ENCODE data around the gene MYG1.

The MYG1 gene, protein sequence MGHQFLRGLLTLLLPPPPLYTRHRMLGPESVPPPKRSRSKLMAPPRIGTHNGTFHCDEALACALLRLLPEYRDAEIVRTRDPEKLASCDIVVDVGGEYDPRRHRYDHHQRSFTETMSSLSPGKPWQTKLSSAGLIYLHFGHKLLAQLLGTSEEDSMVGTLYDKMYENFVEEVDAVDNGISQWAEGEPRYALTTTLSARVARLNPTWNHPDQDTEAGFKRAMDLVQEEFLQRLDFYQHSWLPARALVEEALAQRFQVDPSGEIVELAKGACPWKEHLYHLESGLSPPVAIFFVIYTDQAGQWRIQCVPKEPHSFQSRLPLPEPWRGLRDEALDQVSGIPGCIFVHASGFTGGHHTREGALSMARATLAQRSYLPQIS

DNA sequence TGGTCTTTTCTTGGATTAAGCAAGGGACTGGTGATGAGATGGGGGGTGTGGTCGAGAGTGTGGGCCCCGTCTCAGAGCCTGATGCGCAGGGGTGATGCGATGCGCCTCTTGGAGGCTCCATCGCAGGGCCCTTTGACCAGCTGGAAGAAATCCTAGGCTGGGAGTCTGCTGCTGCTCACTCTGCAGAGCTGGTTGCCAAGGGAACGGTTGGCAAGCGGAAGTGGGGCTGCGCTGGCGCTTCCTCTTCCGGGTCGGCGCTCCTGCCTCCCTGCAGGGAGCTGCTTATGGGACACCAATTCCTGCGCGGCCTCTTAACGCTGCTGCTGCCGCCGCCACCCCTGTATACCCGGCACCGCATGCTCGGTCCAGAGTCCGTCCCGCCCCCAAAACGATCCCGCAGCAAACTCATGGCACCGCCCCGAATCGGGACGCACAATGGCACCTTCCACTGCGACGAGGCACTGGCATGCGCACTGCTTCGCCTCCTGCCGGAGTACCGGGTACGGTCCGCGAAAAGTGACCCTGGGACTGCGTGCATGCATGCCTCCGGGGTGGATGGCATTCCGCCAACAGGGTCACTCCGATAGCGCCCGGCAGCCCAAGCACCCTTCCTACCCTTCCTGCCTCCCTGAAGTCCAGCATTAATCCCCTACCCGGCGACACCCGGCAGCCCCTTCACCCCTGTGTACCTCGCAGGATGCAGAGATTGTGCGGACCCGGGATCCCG is at the start of gene MYG1:
TSS of gene MYG1 (plus strand) at position 242 of the 727 bp plus-strand sequence. CDS start at position 285, 43 bp downstream.
- in situ Hi-C loops (cut with HindIII; ENCODE audit: low sequenced_read_pairs), result no loop called here

DNA sequence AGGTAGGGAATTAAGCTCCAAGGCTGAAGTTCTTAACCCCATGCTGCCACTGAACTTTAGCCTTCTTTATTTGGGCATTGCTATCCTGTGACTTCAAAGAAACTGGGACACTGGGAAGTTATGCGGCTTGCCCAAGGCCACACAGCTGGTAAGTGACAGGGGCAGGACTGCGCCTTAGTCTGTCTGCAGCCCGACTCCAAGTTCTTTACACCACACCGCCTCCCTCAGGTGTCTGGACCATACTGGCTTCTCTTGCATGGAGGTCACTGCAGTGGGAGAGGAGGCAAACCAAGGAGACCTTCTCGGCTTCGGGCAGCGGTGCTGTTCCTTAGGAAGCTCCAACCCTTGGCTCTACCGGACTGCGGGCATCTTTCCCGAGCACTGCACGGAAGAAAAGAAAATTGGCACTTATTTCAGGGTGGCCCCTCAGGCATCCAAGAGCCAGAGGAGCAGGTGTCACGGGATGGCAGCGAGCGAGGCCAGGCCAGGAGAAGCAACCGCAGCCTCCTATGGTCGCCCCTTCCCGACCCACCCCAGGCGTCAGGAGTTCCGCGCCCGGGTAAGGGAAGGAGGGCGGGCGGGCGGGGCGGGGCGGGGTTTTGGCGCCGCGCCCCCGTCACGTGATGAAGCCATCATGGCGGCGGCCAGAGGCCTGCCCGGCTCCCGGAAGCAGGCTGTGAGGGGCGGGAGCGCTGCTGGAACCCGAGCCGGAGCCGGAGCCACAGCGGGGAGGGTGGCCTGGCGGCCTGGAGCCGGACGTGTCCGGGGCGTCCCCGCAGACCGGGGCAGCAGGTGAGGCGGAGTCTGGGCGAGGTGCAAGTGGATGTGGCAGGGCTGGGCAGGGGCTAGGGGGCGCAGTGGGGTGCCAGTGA is 47.8 kb upstream of the MYG1 start:
- in situ Hi-C loops (cut with HindIII; ENCODE audit: low sequenced_read_pairs), result no loop called here

DNA sequence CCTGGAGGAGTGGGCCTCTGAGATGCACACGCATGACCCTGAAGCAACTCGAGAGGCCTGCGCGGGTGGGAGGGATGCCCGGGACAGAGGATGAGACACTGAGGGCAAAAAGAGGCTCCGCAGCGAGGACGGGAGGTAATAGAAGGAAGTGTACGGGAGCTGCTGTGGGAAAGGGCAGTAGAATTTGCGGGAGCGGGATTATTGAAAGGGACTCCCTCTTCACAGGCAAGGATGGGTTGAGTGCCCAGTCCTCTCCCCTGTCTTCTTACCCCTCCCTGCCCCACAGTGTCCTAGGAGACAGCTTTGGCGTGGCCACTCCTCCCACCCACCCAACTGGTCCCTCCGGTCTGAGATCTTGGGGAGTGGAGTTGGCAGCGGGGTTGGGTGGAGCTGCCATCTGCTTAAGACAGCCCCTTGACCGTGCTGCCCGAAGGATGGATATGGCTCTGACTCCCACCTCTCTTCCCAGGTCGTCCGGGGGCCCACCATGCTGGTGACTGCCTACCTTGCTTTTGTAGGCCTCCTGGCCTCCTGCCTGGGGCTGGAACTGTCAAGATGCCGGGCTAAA is 47.1 kb upstream of the MYG1 start:
- in situ Hi-C loops (cut with HindIII; ENCODE audit: low sequenced_read_pairs), result no loop called here

DNA sequence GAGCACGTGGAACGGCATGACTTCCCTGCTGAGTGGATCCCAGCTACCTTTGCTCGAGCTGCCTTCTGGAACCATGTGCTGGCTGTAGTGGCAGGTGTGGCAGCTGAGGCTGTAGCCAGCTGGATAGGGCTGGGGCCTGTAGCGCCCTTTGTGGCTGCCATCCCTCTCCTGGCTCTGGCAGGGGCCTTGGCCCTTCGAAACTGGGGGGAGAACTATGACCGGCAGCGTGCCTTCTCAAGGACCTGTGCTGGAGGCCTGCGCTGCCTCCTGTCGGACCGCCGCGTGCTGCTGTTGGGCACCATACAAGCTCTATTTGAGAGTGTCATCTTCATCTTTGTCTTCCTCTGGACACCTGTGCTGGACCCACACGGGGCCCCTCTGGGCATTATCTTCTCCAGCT is 46.2 kb upstream of the MYG1 start:
- in situ Hi-C loops (cut with HindIII; ENCODE audit: low sequenced_read_pairs), result no loop called here

DNA sequence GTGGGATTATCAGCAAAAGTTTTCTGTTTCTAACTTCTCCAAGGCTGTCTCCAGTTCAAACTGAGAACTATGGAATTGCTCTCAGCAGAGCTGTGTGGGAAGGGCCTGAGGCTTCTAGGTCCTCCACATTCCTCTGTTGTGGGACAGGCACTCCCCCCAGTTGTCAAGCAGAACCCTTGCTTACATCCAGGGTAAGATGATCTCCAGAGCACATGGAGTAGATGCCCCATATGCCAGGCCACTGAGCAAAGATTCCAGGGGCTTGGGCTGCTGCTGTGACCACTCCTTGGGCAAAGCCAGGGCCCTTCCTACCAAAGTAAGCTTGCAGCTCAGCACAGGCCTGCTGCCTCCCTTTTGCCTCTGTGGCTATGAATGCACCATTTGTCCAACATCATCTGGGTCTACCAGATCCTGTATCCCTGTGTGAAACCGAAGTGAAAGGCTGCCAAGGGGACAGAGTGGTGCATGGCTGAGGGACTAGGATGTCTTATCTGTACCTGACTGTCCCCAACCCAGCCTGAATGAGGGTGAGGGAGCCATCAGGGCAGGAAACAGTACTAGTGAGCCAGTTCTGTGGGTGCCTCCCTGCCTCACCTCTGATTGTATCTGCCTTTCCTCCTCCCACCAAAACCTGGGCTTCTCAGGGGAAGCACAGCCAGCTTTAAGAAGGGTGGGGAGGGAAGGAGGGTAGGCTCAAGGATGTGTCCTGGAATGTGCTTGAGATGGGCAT is 44.5 kb upstream of the MYG1 start:
- in situ Hi-C loops (cut with HindIII; ENCODE audit: low sequenced_read_pairs), result no loop called here

DNA sequence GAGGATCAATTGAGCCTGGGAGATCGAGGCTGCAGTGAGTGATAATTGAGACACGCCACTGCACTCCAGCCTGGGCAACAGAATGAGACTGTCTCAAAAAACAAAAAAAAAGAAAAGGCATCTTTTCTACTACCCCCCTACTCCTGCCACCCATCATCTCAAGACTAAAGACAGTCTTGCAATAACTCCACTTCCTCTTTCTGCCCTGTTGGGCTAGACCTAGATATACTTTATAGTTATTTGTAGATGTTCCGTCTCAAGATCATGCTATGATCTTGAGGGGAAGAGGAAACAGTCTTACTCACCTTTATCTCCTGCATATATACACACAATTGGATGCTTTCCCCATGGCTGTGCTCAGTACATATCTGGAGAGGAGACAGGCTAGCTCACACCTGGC is 43.5 kb upstream of the MYG1 start:
- in situ Hi-C loops (cut with HindIII; ENCODE audit: low sequenced_read_pairs), result no loop called here

DNA sequence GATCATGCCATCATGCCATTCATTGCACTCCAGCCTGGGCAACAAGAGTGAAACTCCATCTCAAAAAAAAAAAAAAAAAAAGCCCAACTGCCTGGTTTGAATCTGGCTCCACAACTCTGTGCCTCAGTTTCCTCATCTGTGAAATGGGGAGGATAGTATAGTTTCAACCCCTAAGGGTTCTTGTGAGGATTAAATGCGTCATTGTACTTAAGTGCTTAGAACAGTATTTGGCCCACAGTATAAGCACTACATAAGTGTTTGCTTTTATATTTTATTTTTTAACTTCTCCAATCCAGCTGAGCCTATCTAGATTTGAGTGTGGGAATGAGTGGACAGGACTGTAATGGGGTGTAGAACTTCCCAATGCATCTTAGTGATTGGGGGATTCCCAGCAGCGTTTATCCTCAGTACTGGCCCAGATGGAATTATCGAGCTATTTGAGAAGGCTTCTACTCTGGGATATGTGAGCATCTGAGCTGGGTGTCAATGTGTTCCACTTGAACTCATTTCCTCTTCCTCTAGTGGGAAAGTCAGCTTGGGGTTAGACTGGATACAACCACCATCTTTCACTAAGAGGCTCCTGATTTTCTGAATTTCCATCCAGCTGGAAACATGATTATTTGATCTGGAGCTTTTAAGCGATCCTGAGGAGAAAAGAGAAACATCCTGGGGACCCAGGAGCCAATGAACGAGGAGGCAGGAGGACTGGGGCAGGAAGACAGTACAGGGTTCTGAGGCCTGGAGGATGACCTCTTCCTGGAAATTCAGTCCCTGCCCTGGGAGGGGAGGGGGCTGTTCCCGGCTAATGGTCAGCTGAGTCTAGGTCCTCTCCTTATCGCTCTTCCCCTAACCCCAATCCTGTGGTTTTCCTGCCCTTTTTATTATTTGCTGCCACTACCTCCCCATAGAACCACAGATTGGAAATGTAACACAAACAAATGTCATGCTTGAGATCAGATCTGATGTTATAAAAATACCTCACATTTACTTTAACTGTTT is 40.7 kb upstream of the MYG1 start:
- in situ Hi-C loops (cut with HindIII; ENCODE audit: low sequenced_read_pairs), result no loop called here

DNA sequence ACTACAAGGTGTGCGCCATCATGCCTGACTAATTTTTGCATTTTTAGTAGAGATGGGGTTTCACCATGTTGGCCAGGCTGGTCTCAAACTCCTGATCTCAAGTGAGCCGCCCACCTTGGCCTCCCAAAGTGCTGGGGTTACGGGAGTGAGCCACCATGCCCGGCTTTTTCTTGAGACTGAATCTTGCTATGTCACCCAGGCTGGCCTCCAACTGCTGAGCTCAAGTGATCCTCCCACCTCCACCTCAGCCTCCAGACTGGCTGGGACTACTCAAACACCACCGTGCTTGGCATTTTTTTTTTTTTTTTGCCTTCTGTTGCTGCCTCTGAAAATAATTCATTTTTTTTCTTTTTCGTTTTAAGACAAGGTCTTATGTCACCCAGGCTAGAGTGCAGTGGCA is 39.6 kb upstream of the MYG1 start:
- in situ Hi-C loops (cut with HindIII; ENCODE audit: low sequenced_read_pairs), result no loop called here

DNA sequence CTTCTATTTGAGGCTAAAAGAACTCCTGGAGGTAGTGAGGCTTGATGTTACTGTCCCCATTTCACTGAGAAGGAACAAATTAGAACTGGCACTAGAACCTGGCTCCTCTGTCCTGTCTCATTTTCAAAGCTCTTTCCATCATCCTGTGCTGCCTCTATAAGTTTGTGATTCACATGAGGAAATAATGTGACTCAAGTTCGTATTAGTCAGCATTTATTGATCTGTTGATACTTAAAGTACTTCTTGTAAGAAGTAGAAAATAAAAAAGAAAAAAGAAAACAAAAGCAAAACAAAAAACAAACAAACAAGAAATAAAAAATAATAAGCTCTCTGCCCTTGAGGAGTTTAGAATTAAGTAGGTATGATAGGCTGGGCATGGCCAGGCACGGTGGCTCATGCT is 33.7 kb upstream of the MYG1 start:
- in situ Hi-C loops (cut with HindIII; ENCODE audit: low sequenced_read_pairs), result loop anchor here (5.0 kb wide), 1 partner anchor 188 kb away; the partner anchor contains the start of gene SPRYD3

DNA sequence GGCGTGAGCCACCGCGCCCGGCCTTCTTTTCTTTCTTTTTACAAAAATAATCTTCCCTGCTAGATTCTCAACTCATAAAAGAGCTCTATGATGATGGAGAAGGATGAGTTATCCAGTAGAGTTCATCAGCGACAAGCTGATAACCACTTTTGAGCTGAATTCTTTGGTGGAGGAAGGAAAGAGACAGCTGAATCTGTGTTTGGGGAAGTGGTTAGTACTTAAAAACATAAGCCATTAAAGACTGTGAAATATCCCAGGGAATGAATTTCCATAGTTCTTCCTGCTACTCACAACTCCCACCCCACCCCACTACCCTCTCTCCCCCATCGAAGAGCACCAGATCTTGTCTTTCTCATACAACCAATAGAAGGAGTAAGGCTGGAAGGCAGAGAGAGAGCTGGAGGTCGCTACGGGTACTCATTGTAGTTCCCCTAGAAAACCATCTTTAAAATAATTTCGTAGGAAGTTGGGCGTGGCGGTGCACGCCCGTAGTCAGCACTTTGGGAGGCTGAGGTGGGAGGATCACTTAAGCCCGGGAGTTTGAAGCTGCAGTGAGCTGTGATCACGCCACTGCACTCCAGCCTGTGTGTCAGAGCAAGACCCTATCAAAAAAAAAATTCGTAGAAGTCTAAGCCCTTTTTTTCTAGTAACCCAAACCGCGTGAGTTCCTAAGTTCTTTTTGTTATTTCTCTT is 32.0 kb upstream of the MYG1 start:
- in situ Hi-C loops (cut with HindIII; ENCODE audit: low sequenced_read_pairs), result loop anchor here (5.0 kb wide), 1 partner anchor 190 kb away; the partner anchor contains the start of gene SPRYD3

DNA sequence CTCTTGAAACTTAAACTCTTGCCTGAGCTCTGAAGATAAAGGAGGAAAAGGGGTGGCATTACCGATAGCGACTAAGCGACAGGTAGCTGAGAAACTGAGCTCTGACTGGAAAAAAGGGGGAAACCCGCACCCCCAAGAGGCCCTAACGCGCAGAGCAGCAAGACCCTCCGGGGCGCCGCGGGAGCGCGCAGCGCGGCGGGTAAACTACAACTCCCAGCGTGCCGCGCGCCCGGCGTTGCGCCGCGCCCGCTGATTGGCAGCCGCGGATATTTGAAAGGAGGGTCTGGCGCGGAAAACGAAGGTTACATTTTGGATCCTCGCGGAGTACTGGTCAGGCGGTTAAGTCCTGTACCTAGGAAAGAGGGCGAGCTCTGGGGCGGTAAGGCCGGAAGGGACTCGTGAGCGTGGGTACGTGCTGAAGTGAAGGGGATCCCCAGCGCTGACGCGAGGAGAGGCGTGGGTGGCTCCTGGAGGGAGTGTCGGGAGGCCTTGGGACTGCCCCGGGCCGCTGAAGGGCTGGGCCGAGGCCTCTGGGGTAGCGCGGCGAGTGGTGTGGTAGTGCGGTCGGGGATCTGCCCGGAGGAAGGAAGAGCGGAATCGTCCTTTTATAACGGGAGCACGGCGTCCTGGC is 31.4 kb upstream of the MYG1 start, which contains the start of gene ESPL1:
TSS of gene ESPL1 (plus strand) at position 301 of the 631 bp plus-strand sequence. CDS start 468 bp downstream, outside the sequence.
- in situ Hi-C loops (cut with HindIII; ENCODE audit: low sequenced_read_pairs), result loop anchor here (5.0 kb wide), 1 partner anchor 191 kb away; the partner anchor contains the start of gene SPRYD3

DNA sequence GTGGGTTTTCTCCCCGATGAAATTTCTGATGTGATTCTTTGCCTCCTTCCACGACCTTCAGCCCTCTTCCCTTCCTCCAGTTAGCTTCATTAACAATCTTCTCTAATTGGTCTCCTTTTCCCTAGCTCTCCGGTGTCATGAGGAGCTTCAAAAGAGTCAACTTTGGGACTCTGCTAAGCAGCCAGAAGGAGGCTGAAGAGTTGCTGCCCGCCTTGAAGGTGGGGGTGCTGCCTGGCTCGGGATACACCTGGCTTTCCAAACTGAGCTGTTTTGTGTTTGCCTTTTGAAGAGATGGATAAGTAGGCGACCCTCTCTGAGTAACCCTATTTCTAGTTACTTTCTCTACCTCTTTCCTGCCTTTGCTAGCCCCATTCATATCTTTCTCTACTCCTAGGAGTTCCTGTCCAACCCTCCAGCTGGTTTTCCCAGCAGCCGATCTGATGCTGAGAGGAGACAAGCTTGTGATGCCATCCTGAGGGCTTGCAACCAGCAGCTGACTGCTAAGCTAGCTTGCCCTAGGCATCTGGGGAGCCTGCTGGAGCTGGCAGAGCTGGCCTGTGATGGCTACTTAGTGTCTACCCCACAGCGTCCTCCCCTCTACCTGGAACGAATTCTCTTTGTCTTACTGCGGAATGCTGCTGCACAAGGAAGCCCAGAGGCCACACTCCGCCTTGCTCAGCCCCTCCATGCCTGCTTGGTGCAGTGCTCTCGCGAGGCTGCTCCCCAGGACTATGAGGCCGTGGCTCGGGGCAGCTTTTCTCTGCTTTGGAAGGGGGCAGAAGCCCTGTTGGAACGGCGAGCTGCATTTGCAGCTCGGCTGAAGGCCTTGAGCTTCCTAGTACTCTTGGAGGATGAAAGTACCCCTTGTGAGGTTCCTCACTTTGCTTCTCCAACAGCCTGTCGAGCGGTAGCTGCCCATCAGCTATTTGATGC is 30.6 kb upstream of the MYG1 start:
- in situ Hi-C loops (cut with HindIII; ENCODE audit: low sequenced_read_pairs), result loop anchor here (5.0 kb wide), 1 partner anchor 192 kb away; the partner anchor contains the start of gene SPRYD3

DNA sequence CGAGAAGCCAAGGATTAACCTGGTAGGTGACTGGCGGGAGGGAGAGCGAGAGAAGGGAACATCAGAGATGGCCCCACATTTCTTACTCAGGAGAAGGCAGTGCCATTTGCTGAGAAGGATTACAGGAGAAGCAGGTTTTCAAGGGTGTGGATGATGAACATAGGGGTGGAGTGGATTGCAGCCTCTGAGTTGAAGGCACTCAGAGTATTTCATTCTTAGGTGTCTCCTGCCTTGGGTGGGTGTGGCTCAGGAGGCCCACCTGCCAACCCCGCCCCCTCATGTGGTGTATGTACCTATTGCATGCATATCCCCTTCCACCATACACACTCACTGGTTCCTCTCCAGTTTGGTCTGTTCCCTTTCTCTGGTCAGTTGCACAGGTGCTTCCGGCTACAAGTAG is 25.1 kb upstream of the MYG1 start:
- in situ Hi-C loops (cut with HindIII; ENCODE audit: low sequenced_read_pairs), result no loop called here

DNA sequence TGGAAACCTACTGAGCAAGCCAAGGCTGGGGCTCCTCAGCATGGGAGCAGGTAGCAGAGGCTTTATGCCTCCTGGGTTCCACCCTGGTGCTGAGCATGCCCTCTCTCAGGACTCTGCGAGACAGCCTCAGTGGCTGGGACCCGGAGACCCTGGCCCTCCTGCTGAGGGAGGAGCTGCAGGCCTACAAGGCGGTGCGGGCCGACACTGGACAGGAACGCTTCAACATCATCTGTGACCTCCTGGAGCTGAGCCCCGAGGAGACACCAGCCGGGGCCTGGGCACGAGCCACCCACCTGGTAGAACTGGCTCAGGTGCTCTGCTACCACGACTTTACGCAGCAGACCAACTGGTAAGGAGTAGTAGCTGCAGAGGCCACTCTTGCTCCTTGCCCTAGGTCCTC is 23.0 kb upstream of the MYG1 start:
- in situ Hi-C loops (cut with HindIII; ENCODE audit: low sequenced_read_pairs), result no loop called here

DNA sequence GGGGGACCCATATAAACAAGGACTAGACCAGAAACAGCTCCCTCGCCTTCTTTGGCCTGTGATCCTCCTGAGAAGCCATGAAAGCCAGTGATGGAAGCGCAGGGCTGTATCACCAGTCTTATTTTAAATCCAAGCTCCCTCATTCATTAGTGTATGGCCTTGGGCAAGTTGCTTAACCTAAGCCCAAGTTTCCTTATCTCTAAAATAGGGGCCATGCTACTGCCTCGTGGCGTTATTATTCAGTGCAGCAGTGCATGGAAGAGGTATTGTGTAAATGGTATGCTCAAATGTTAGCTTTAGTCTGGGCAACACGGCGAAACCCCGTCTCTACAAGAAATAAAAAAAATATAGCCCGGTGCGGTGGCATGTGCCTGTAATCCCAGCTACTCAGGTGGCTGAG is 21.5 kb upstream of the MYG1 start:
- in situ Hi-C loops (cut with HindIII; ENCODE audit: low sequenced_read_pairs), result no loop called here

DNA sequence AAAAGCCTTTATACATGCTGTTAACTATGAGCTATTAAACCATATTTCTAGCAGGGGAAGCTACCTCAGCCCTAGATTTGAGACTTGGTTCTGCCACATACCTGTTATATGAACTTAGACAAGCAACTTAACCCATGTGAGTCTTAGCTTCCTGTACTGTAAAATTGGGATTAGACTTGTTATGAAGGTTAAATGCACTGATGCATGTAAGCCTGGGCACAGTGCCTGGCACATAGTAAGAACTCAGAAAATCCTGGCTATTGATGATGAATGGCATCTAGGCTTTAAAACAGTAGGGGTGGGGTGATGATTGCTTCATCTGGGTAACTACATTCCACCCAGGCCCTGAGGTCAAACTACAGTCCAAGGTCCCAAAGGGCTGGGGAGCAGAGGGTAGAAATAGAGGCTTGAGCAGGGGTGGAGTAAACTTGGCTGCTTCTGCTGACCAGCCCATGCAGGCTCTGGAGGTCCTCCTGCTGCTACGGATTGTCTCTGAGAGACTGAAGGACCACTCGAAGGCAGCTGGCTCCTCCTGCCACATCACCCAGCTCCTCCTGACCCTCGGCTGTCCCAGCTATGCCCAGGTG is 20.1 kb upstream of the MYG1 start:
- in situ Hi-C loops (cut with HindIII; ENCODE audit: low sequenced_read_pairs), result no loop called here
